Ovary (tissue), 3 donors: ENCODE data around the gene TRAPPC3L.

Experiments used
- EP300 ChIP-seq: sonication (generic); formaldehyde crosslinking; IDR thresholded peaks from one replicate; pipeline ENCODE4 v1.6.1; 2017; ENCODE audit warnings: antibody characterized with exemption
- TF ChIP-seq, protein P1 (sequence below), 3 donors: fragments of 450-650 bp in 2 of 3; fragments of 200-600 bp in 1 of 3; IDR thresholded peaks; one replicate each; pipeline versions ENCODE4 v1.5.1 to v1.8.0; 2016 to 2022; ENCODE audit warnings: antibody characterized with exemption in 3 of 3, mild to moderate bottlenecking in 1 of 3
- donor health status: DM: no; HTN: no; CAD: no.

DNA sequence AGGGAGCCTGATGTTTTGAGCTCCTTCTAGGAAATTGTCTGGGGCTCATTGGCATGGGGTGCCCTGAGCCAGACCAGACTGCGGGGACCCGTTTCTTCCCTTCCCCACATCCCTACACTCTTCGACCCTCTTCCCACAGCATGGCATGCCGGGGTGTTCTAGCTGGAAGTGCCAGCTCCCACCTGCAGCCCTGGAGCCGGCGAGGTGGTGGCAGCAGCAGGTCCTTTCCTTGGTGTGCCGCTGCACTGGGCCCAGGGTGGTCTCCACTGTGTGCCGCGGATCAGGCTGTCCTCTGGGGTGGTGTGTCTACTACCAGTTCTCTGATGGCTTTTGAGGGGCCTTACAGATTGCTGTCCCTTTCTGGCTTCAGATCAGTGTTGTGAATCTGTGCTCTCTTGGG is 18.3 kb upstream of the TRAPPC3L start:
- no peak for TF ChIP-seq EP300
- TF ChIP-seq, protein P1, sequence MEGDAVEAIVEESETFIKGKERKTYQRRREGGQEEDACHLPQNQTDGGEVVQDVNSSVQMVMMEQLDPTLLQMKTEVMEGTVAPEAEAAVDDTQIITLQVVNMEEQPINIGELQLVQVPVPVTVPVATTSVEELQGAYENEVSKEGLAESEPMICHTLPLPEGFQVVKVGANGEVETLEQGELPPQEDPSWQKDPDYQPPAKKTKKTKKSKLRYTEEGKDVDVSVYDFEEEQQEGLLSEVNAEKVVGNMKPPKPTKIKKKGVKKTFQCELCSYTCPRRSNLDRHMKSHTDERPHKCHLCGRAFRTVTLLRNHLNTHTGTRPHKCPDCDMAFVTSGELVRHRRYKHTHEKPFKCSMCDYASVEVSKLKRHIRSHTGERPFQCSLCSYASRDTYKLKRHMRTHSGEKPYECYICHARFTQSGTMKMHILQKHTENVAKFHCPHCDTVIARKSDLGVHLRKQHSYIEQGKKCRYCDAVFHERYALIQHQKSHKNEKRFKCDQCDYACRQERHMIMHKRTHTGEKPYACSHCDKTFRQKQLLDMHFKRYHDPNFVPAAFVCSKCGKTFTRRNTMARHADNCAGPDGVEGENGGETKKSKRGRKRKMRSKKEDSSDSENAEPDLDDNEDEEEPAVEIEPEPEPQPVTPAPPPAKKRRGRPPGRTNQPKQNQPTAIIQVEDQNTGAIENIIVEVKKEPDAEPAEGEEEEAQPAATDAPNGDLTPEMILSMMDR (IDR thresholded peaks at IDR 0.05) = no peak
